ENCODE results near the gene SLC12A4. TPM values are rescaled to one million over a fixed set of nuclear protein-coding genes. Genes with fewer than 3 reads are reported as not detected.

The SLC12A4 gene
- total RNA-seq, 2 experiments from 2014 or later = 15.1 to 17.7 TPM

- Histone ChIP-seq H3K27me3 (ENCODE audit: control insufficient read depth in 1 of 2, insufficient read depth in 2 of 2, low read length in 2 of 2) (no peaks in the 10 kb centered on the region), H3K36me3 (ENCODE audit: insufficient read depth, low read length) (peaks cover 43% of the 10 kb centered on the region), H3K27ac (ENCODE audit: low read depth in 1 of 2, low read length in 2 of 2) (no peak overlapping the region), H3K4me1 (ENCODE audit: insufficient read depth, low read length) (no peaks in the 10 kb centered on the region), H3K9me3 (ENCODE audit: control insufficient read depth in 1 of 2, insufficient read depth in 1 of 2, low read length in 2 of 2) (no peaks in the 10 kb centered on the region), H3K4me3 (ENCODE audit: low read length) (no peak overlapping the region)
- ChIA-PET POLR2A (interaction anchor here (0.8 kb wide), 1 partner anchor 11 kb away, joined by 3 read pairs; no protein-coding TSS in a partner anchor), CTCF (no interaction called here)
- peaks cover 5% of the 10 kb centered on the region for H3K36me3 Mint-ChIP-seq (ENCODE audit: low read depth)
- H3K27me3 Mint-ChIP-seq = no peaks in the 10 kb centered on the region
- no peak overlapping the region for H3K4me3 Mint-ChIP-seq
- TF ChIP-seq, protein P1, sequence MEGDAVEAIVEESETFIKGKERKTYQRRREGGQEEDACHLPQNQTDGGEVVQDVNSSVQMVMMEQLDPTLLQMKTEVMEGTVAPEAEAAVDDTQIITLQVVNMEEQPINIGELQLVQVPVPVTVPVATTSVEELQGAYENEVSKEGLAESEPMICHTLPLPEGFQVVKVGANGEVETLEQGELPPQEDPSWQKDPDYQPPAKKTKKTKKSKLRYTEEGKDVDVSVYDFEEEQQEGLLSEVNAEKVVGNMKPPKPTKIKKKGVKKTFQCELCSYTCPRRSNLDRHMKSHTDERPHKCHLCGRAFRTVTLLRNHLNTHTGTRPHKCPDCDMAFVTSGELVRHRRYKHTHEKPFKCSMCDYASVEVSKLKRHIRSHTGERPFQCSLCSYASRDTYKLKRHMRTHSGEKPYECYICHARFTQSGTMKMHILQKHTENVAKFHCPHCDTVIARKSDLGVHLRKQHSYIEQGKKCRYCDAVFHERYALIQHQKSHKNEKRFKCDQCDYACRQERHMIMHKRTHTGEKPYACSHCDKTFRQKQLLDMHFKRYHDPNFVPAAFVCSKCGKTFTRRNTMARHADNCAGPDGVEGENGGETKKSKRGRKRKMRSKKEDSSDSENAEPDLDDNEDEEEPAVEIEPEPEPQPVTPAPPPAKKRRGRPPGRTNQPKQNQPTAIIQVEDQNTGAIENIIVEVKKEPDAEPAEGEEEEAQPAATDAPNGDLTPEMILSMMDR (IDR thresholded peaks at IDR 0.05) = no peak
- DNase-seq (peak in 1 of 14 experiments; percentile 8), ATAC-seq (ENCODE audit: poor library complexity) (no peak)
- H3K4me1 Mint-ChIP-seq (ENCODE audit: low read depth) = no peaks in the 10 kb centered on the region
- H3K9me3 Mint-ChIP-seq = no peaks in the 10 kb centered on the region
- intact Hi-C loops (cut with DNase I, micrococcal nuclease) = no loop called here
- no peak overlapping the region for H3K27ac Mint-ChIP-seq
Observed at GRCh38 chr16:67951485-67951884, 17.0 kb downstream of the SLC12A4 start.

- ChIA-PET CTCF (no interaction called here), POLR2A (interaction anchor here (0.8 kb wide), 1 partner anchor 10 kb away, joined by 3 read pairs; no protein-coding TSS in a partner anchor)
- TF ChIP-seq, protein P1 (IDR thresholded peaks at IDR 0.05) = no peak
Observed at GRCh38 chr16:67950335-67950843, 18.0 kb downstream of the SLC12A4 start.

GRCh38 chr16:67949645-67950044 lies 18.8 kb downstream of the SLC12A4 start:
- CTCF ChIA-PET = no interaction called here
- no peaks in the 10 kb centered on the region for H3K9me3 ChIP-seq (ENCODE audit: control insufficient read depth in 1 of 2, insufficient read depth in 1 of 2, low read length in 2 of 2)
- no peaks in the 10 kb centered on the region for H3K4me1 ChIP-seq (ENCODE audit: insufficient read depth, low read length)
- POLR2A ChIA-PET = interaction anchor here (0.9 kb wide), 1 partner anchor 9 kb away, joined by 4 read pairs; no protein-coding TSS in a partner anchor
- no peak overlapping the region for H3K27ac ChIP-seq (ENCODE audit: low read depth in 1 of 2, low read length in 2 of 2)
- Mint-ChIP-seq H3K4me3 (no peak overlapping the region), H3K4me1 (ENCODE audit: low read depth) (no peaks in the 10 kb centered on the region), H3K27ac (no peak overlapping the region), H3K27me3 (no peaks in the 10 kb centered on the region), H3K36me3 (ENCODE audit: low read depth) (peaks cover 11% of the 10 kb centered on the region), H3K9me3 (no peaks in the 10 kb centered on the region)
- peaks cover 59% of the 10 kb centered on the region for H3K36me3 ChIP-seq (ENCODE audit: insufficient read depth, low read length)
- DNase-seq (peak in 1 of 14 experiments; percentile 6), ATAC-seq (ENCODE audit: poor library complexity) (no peak)
- no peaks in the 10 kb centered on the region for H3K27me3 ChIP-seq (ENCODE audit: control insufficient read depth in 1 of 2, insufficient read depth in 2 of 2, low read length in 2 of 2)
- intact Hi-C loops (cut with DNase I, micrococcal nuclease) = no loop called here
- no peak overlapping the region for H3K4me3 ChIP-seq (ENCODE audit: low read length)
- TF ChIP-seq, protein P1 (IDR thresholded peaks at IDR 0.05) = no peak

More at GRCh38 chr16:67950335-67950843, 18.0 kb downstream of the SLC12A4 start:
- Mint-ChIP-seq H3K27me3 (no peaks in the 10 kb centered on the region), H3K36me3 (ENCODE audit: low read depth) (peaks cover 13% of the 10 kb centered on the region), H3K4me1 (ENCODE audit: low read depth) (no peaks in the 10 kb centered on the region), H3K27ac (no peak overlapping the region), H3K9me3 (no peaks in the 10 kb centered on the region), H3K4me3 (no peak overlapping the region)
- Histone ChIP-seq H3K9me3 (ENCODE audit: control insufficient read depth in 1 of 2, insufficient read depth in 1 of 2, low read length in 2 of 2) (no peaks in the 10 kb centered on the region), H3K36me3 (ENCODE audit: insufficient read depth, low read length) (peaks cover 54% of the 10 kb centered on the region), H3K4me3 (ENCODE audit: low read length) (no peak overlapping the region), H3K27ac (ENCODE audit: low read depth in 1 of 2, low read length in 2 of 2) (no peak overlapping the region), H3K4me1 (ENCODE audit: insufficient read depth, low read length) (no peaks in the 10 kb centered on the region), H3K27me3 (ENCODE audit: control insufficient read depth in 1 of 2, insufficient read depth in 2 of 2, low read length in 2 of 2) (no peaks in the 10 kb centered on the region)
- intact Hi-C loops (cut with DNase I, micrococcal nuclease) = no loop called here
- DNase-seq (peak in 1 of 14 experiments; percentile 9), ATAC-seq (ENCODE audit: poor library complexity) (no peak)
